Left ventricle myocardium inferior (tissue), 1 donor: ENCODE data around the gene EFNA5. TPM values are rescaled to one million over a fixed set of nuclear protein-coding genes. Genes with fewer than 3 reads are reported as not detected.
A peak's percentile ranks its signal among the peaks of the same experiment; 100 is the strongest.

Source experiments
- DNase-seq: peaks from one replicate; pipeline ENCODE4 v3.0.0-alpha.2; 2020
- H3K27ac ChIP-seq: fragments of 200-600 bp; replicated peaks from 2 replicates; pipeline ENCODE4 v1.8.0; 2021
- H3K27me3 ChIP-seq: fragments of 200-600 bp; 2 replicates; pipeline ENCODE4 v1.8.0; 2021; ENCODE audit warnings: low read depth
- H3K36me3 ChIP-seq: fragments of 200-600 bp; 2 replicates; pipeline ENCODE4 v1.8.0; 2021
- H3K4me1 ChIP-seq: fragments of 200-600 bp; 2 replicates; pipeline ENCODE4 v1.8.0; 2021
- H3K4me3 ChIP-seq: fragments of 200-600 bp; 2 replicates; pipeline ENCODE4 v1.8.0; 2021; ENCODE audit warnings: mild to moderate bottlenecking, moderate library complexity
- H3K9me3 ChIP-seq: fragments of 200-600 bp; replicated peaks from 2 replicates; pipeline ENCODE4 v1.8.0; 2021
- CTCF ChIP-seq: fragments of 200-600 bp; IDR thresholded peaks from 2 replicates; pipeline ENCODE4 v1.8.0; 2021; ENCODE audit warnings: antibody characterized with exemption, mild to moderate bottlenecking, borderline replicate concordance
- intact Hi-C: fragments of 100-400 bp; cut with micrococcal nuclease; formaldehyde crosslinking; loops from one replicate; pipeline ENCODE4 v1.11.0; 2022
- total RNA-seq: library from RNA; stranded (reverse); fragmentation: NEBNext Ultra II Directional; extraction: Animal tissue kit (Norgen Biotek cat#: 25700); gene quantifications from one replicate; pipeline ENCODE4 v1.2.1, GENCODE V29; 2021
- donor health status: DM: no; HTN: yes; CAD: no; lungs with severe emphysema.

Gene EFNA5
- total RNA-seq, 1 donor from 2014 or later, result 28.2 TPM

GRCh38 chr5:107570181-107570580, 100.6 kb downstream of the EFNA5 start:
- no peak for TF ChIP-seq CTCF
- DNase-seq, result no peak
- intact Hi-C loops, result no loop called here
- Histone ChIP-seq H3K9me3 (no peaks in the 10 kb centered on the region), H3K27me3 (no peaks in the 10 kb centered on the region), H3K4me3 (no peak overlapping the region), H3K36me3 (no peaks in the 10 kb centered on the region), H3K27ac (peak overlapping the region; percentile 88), H3K4me1 (peaks cover 75% of the 10 kb centered on the region)

- Histone ChIP-seq H3K9me3 (no peaks in the 10 kb centered on the region), H3K27ac (peak overlapping the region; percentile 57), H3K27me3 (no peaks in the 10 kb centered on the region), H3K36me3 (no peaks in the 10 kb centered on the region), H3K4me1 (peaks cover 63% of the 10 kb centered on the region), H3K4me3 (no peak overlapping the region)
- no peak for TF ChIP-seq CTCF
- intact Hi-C loops, result no loop called here
- DNase-seq, result no peak
These were observed 102.7 kb downstream of the EFNA5 start for GRCh38 chr5:107567901-107568671.

GRCh38 chr5:107566986-107567385, 103.8 kb downstream of the EFNA5 start:
- TF ChIP-seq CTCF, result no peak
- DNase-seq, result no peak
- no peak overlapping the region for H3K4me3 ChIP-seq
- H3K27me3 ChIP-seq, result no peaks in the 10 kb centered on the region
- peaks cover 52% of the 10 kb centered on the region for H3K4me1 ChIP-seq
- intact Hi-C loops, result no loop called here
- H3K9me3 ChIP-seq, result no peaks in the 10 kb centered on the region
- H3K36me3 ChIP-seq, result no peaks in the 10 kb centered on the region
- peak overlapping the region; percentile 57 for H3K27ac ChIP-seq

- peak overlapping the region; percentile 57 for H3K27ac ChIP-seq
- intact Hi-C loops, result no loop called here
- H3K36me3 ChIP-seq, result no peaks in the 10 kb centered on the region
These were observed 104.7 kb downstream of the EFNA5 start for GRCh38 chr5:107565791-107566767.

More at GRCh38 chr5:107565791-107566767, 104.7 kb downstream of the EFNA5 start:
- TF ChIP-seq CTCF, result no peak
- no peak overlapping the region for H3K4me3 ChIP-seq
- peaks cover 43% of the 10 kb centered on the region for H3K4me1 ChIP-seq
- H3K9me3 ChIP-seq, result no peaks in the 10 kb centered on the region
- H3K27me3 ChIP-seq, result no peaks in the 10 kb centered on the region
- no peak for DNase-seq
